IMR-90 (cell line): Measurements from ENCODE around the gene PRSS56. TPM values are rescaled to one million over a fixed set of nuclear protein-coding genes. Genes with fewer than 3 reads are reported as not detected.

Experiments
- ATAC-seq: fragments of 200-7000 bp; cut with Tn5 transposase; 2 replicates; pipeline ENCODE4 v1.9.1; 2020; ENCODE audit warnings: low read depth, mild to moderate bottlenecking, moderate library complexity
- BruUV-seq: library from RNA; stranded (reverse); fragments of 400-500 nt; replicated peaks from 2 replicates; lab custom pipeline; 2021; lab: Mats Ljungman, UMichigan
- CTCF ChIA-PET: fragments of 300-600 bp; formaldehyde crosslinking; extraction: SDS; loops from one replicate; lab custom pipeline; 2021; ENCODE audit warnings: antibody characterized with exemption; lab: Yijun Ruan, JAX
- POLR2A ChIA-PET: fragments of 300-600 bp; sonication (Branson Sonifier 250); formaldehyde crosslinking; loops from one replicate; lab custom pipeline; 2022; ENCODE audit warnings: antibody characterized with exemption; ENCODE audit not compliant: unreplicated experiment; lab: Charles Lee
- DNase-seq: peaks from one replicate; pipeline ENCODE4 v3.0.0; 2013
- H2AFZ ChIP-seq: replicated peaks from 2 replicates; pipeline ENCODE3; 2013; ENCODE audit warnings: low read length, mild to moderate bottlenecking; ENCODE audit not compliant: poor library complexity
- H2AK5ac ChIP-seq: 2 replicates; pipeline ENCODE4 v1.6.1; 2013; ENCODE audit warnings: low read depth, low read length, inconsistent platforms
- H2AK9ac ChIP-seq: replicated peaks from 2 replicates; pipeline ENCODE3; 2013; ENCODE audit warnings: mild to moderate bottlenecking, low read depth, low read length, moderate library complexity; ENCODE audit not compliant: poor library complexity
- H2BK120ac ChIP-seq: 2 replicates; pipeline ENCODE4 v1.6.1; 2013; ENCODE audit warnings: low read depth, low read length, inconsistent platforms
- H2BK15ac ChIP-seq: 3 replicates; pipeline ENCODE4 v1.6.1; 2013; ENCODE audit warnings: low read depth, low read length, inconsistent platforms
- H2BK20ac ChIP-seq: 2 replicates; pipeline ENCODE4 v1.6.1; 2013; ENCODE audit warnings: low read depth, mild to moderate bottlenecking, inconsistent platforms, low read length, moderate library complexity
- H2BK5ac ChIP-seq: 2 replicates; pipeline ENCODE4 v1.6.1; 2013; ENCODE audit warnings: mild to moderate bottlenecking, low read depth, low read length, inconsistent platforms; ENCODE audit not compliant: poor library complexity, severe bottlenecking
- H3K14ac ChIP-seq: replicated peaks from 2 replicates; pipeline ENCODE4 v1.6.1; 2013; ENCODE audit warnings: low read depth, low read length, inconsistent platforms
- H3K18ac ChIP-seq: 2 replicates; pipeline ENCODE4 v1.6.1; 2013; ENCODE audit warnings: low read depth, low read length, control low read depth
- H3K23ac ChIP-seq: 2 replicates; pipeline ENCODE4 v1.6.1; 2013; ENCODE audit warnings: low read depth, low read length, inconsistent platforms
- H3K27ac ChIP-seq: 2 replicates; pipeline ENCODE4 v1.5.1; 2013; ENCODE audit warnings: mild to moderate bottlenecking, control low read depth, low read length; ENCODE audit not compliant: insufficient read depth
- H3K27me3 ChIP-seq: 2 replicates; pipeline ENCODE4 v1.6.1; 2013; ENCODE audit warnings: low read length; ENCODE audit not compliant: control insufficient read depth, insufficient read depth
- H3K36me3 ChIP-seq: 2 replicates; pipeline ENCODE4 v1.6.1; 2013; ENCODE audit warnings: low read length, mixed read lengths; ENCODE audit not compliant: control insufficient read depth, insufficient read depth
- H3K4ac ChIP-seq: 2 replicates; pipeline ENCODE4 v1.6.1; 2013; ENCODE audit warnings: low read depth, low read length, inconsistent platforms
- H3K4me1 ChIP-seq: 2 replicates; pipeline ENCODE4 v1.6.1; 2013; ENCODE audit warnings: low read length, mixed read lengths; ENCODE audit not compliant: control insufficient read depth, insufficient read depth
- H3K4me2 ChIP-seq: 2 replicates; pipeline ENCODE4 v1.6.1; 2013; ENCODE audit warnings: low read depth, mild to moderate bottlenecking, control low read depth, low read length, moderate library complexity
- H3K4me3 ChIP-seq: 2 replicates; pipeline ENCODE4 v1.5.1; 2013; ENCODE audit warnings: low read depth, mild to moderate bottlenecking, control low read depth, low read length, moderate library complexity; ENCODE audit not compliant: insufficient read depth
- H3K56ac ChIP-seq: 2 replicates; pipeline ENCODE4 v1.6.1; 2013; ENCODE audit warnings: low read length, inconsistent platforms; ENCODE audit not compliant: insufficient read depth; ENCODE audit errors: extremely low read depth
- H3K79me1 ChIP-seq, 2 experiments: 2 replicates each; pipeline ENCODE4 v1.6.1; 2013; ENCODE audit warnings: low read length in 2 of 2, inconsistent platforms in 1 of 2, low read depth in 1 of 2
- H3K9ac ChIP-seq: 2 replicates; pipeline ENCODE4 v1.6.1; 2013; ENCODE audit warnings: low read depth, low read length, control low read depth
- H3K9me1 ChIP-seq: 2 replicates; pipeline ENCODE4 v1.6.1; 2013; ENCODE audit warnings: low read length, inconsistent platforms; ENCODE audit not compliant: insufficient read depth
- H3K9me3 ChIP-seq: 2 replicates; pipeline ENCODE4 v1.6.1; 2013; ENCODE audit warnings: low read length; ENCODE audit not compliant: control insufficient read depth, insufficient read depth
- H4K20me1 ChIP-seq: 2 replicates; pipeline ENCODE4 v1.6.1; 2013; ENCODE audit warnings: low read length, inconsistent platforms; ENCODE audit not compliant: insufficient read depth
- H4K5ac ChIP-seq: 2 replicates; pipeline ENCODE4 v1.6.1; 2013; ENCODE audit warnings: mild to moderate bottlenecking, low read depth, low read length, control low read depth
- H4K8ac ChIP-seq, 2 experiments: 2 replicates each; pipeline ENCODE4 v1.6.1; 2013; ENCODE audit warnings: low read depth in 2 of 2, low read length in 2 of 2, control low read depth in 1 of 2, inconsistent platforms in 1 of 2
- H4K91ac ChIP-seq: 2 replicates; pipeline ENCODE4 v1.6.1; 2013; ENCODE audit warnings: low read depth, low read length, inconsistent platforms; ENCODE audit not compliant: insufficient read depth
- BHLHE40 ChIP-seq: fragments of 150-350 bp; IDR thresholded peaks from 2 replicates; pipeline ENCODE4 v1.6.1; 2016; ENCODE audit warnings: mild to moderate bottlenecking, low read depth, low read length
- CEBPB ChIP-seq: IDR thresholded peaks from 2 replicates; pipeline ENCODE4 v1.6.1; 2012; ENCODE audit warnings: low read depth, low read length, improper control_type of control experiment
- CHD1 ChIP-seq: IDR thresholded peaks from 2 replicates; pipeline ENCODE4 v1.6.1; 2012; ENCODE audit warnings: low read depth, low read length, improper control_type of control experiment
- ELK1 ChIP-seq: fragments of 150-350 bp; IDR thresholded peaks from 2 replicates; pipeline ENCODE4 v1.6.1; 2016; ENCODE audit warnings: low read depth, mild to moderate bottlenecking, low read length, moderate library complexity, borderline replicate concordance
- FOS ChIP-seq: fragments of 150-350 bp; IDR thresholded peaks from 2 replicates; pipeline ENCODE4 v1.6.1; 2016; ENCODE audit warnings: low read depth, low read length
- MAFK ChIP-seq: IDR thresholded peaks from 2 replicates; pipeline ENCODE4 v1.6.1; 2012; ENCODE audit warnings: low read depth, low read length, improper control_type of control experiment
- MAZ ChIP-seq: IDR thresholded peaks from 2 replicates; pipeline ENCODE4 v1.6.1; 2012; ENCODE audit warnings: low read depth, mild to moderate bottlenecking, low read length, improper control_type of control experiment, moderate library complexity, borderline replicate concordance
- MXI1 ChIP-seq: IDR thresholded peaks from 2 replicates; pipeline ENCODE4 v1.6.1; 2012; ENCODE audit warnings: low read depth, mild to moderate bottlenecking, low read length, moderate library complexity, borderline replicate concordance
- NFE2L2 ChIP-seq: fragments of 150-350 bp; IDR thresholded peaks from 2 replicates; pipeline ENCODE4 v1.6.1; 2016; ENCODE audit warnings: low read depth, mild to moderate bottlenecking, low read length
- POLR2A ChIP-seq: IDR thresholded peaks from 2 replicates; pipeline ENCODE4 v1.6.1; 2012; ENCODE audit warnings: mild to moderate bottlenecking, low read depth, low read length
- RAD21 ChIP-seq: IDR thresholded peaks from 2 replicates; pipeline ENCODE4 v1.6.1; 2012; ENCODE audit warnings: low read length, improper control_type of control experiment
- RCOR1 ChIP-seq: IDR thresholded peaks from 2 replicates; pipeline ENCODE4 v1.6.1; 2012; ENCODE audit warnings: mild to moderate bottlenecking, low read length, improper control_type of control experiment; ENCODE audit not compliant: insufficient replicate concordance
- RFX5 ChIP-seq: IDR thresholded peaks from 2 replicates; pipeline ENCODE4 v1.8.0; 2012; ENCODE audit warnings: low read depth, mild to moderate bottlenecking, low read length, moderate library complexity
- SMC3 ChIP-seq: fragments of 150-350 bp; IDR thresholded peaks from 2 replicates; pipeline ENCODE4 v1.6.1; 2016; ENCODE audit warnings: low read depth, mild to moderate bottlenecking, antibody characterized with exemption, low read length, moderate library complexity
- USF2 ChIP-seq: fragments of 150-350 bp; IDR thresholded peaks from 2 replicates; pipeline ENCODE4 v1.6.1; 2017; ENCODE audit warnings: mild to moderate bottlenecking, antibody characterized with exemption, low read length, low read depth
- WGBS, 2 experiments: methylation state at CpG; one replicate each; pipeline versions ENCODE4 v1.1.5 to v1.1.7; 2013; ENCODE audit warnings: missing lambda C conversion rate in 2 of 2; ENCODE audit not compliant: insufficient read length in 1 of 2; ENCODE audit errors: extremely low coverage in 2 of 2; 5-methylcytosine and 5-hydroxymethylcytosine counted together
- dilution Hi-C: fragments of 300-500 bp; cut with HindIII; formaldehyde crosslinking; loops from one replicate; pipeline ENCODE4 v1.14.3; 2018; ENCODE audit warnings: low sequenced_read_pairs; ENCODE audit not compliant: unreplicated experiment
- in situ Hi-C: fragments of 300-500 bp; cut with MboI; formaldehyde crosslinking; loops from 3 replicates; pipeline ENCODE4 v1.14.3; 2019; ENCODE audit warnings: low sequenced_read_pairs, inconsistent platforms, mixed read lengths
- intact Hi-C: fragments of 100-400 bp; cut with micrococcal nuclease; formaldehyde crosslinking; loops from 2 replicates; pipeline ENCODE4 v1.10.0; 2022
- polyA plus RNA-seq, 3 experiments: library from polyadenylated mRNA; depleted of rRNA; stranded (reverse); fragments of >200 nt; gene quantifications; 2 replicates each; pipeline ENCODE4 v1.2.3, GENCODE V29; 2012; ENCODE audit warnings: low replicate concordance in 1 of 3
- total RNA-seq: library from RNA; depleted of rRNA; stranded (reverse); fragments of >200 nt; gene quantifications from 2 replicates; pipeline ENCODE4 v1.2.3, GENCODE V29; 2012
- TF ChIP-seq, protein P1 (sequence below): conservative IDR thresholded peaks from 2 replicates; pipeline ENCODE4 v1.5.1; 2012; ENCODE audit warnings: mild to moderate bottlenecking, low read depth, low read length, improper control_type of control experiment

PRSS56 gene
- total and polyA plus RNA-seq, 2 of the 4 experiments (the other 2 are of a cell fraction) = not detected

DNA sequence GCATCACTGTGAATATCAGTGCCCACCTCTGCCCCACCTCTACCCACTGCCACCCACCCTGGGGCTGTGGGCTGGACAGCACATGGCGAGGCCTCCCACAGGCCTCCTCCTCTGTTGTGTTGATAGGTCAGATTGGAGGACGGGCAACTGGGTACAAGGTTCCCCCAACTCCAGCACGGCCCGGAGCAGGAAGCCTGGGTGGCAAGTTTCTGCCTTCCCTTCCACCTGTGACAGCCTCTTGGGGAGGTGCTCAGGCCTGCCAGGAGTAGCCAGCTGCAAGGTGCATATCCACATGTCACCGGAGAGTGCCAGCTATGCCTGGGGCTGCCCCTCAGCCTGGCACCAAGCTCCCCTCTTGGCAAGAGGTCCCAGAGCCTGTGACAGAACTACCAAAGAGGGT is 25.6 kb upstream of the PRSS56 start:
- intact Hi-C loops (no loop called here), in situ Hi-C loops (no loop called here), dilution Hi-C loops (no loop called here)
- H3K4me2 ChIP-seq = no peak overlapping the region
- WGBS, 2 experiments = 80% methylated on average over 1 of the region's 5 CpGs; no CpG with 5 or more reads in 1 of the 2 experiments
- H3K14ac ChIP-seq = no peak overlapping the region
- DNase-seq (no peak), ATAC-seq (no peak)
- no peak overlapping the region for H3K18ac ChIP-seq
- H4K91ac ChIP-seq = no peak overlapping the region
- H4K8ac ChIP-seq = no peak overlapping the region
- H3K9ac ChIP-seq = no peak overlapping the region
- H3K9me1 ChIP-seq = no peaks in the 10 kb centered on the region
- H2BK20ac ChIP-seq = no peak overlapping the region
- no peak overlapping the region for H2AK9ac ChIP-seq
- H3K23ac ChIP-seq = no peak overlapping the region
- H3K79me1 ChIP-seq = no peaks in the 10 kb centered on the region
- no peak overlapping the region for H3K4ac ChIP-seq
- no peak overlapping the region for H2BK120ac ChIP-seq
- no peak overlapping the region for H2BK5ac ChIP-seq
- no peak overlapping the region for H4K5ac ChIP-seq
- no TSS peak for BruUV-seq
- H3K56ac ChIP-seq = no peak overlapping the region
- ChIA-PET POLR2A (no interaction called here), CTCF (no interaction called here)
- peak overlapping the region; percentile 43 for H2AFZ ChIP-seq
- no peak overlapping the region for H3K4me3 ChIP-seq
- TF ChIP-seq MAFK (no peak), CEBPB (no peak), USF2 (no peak), RAD21 (no peak), BHLHE40 (no peak), NFE2L2 (no peak), FOS (no peak), CHD1 (no peak), RFX5 (no peak), SMC3 (no peak), MAZ (no peak), MXI1 (no peak), RCOR1 (no peak), POLR2A (no peak), ELK1 (no peak)
- TF ChIP-seq, protein P1, sequence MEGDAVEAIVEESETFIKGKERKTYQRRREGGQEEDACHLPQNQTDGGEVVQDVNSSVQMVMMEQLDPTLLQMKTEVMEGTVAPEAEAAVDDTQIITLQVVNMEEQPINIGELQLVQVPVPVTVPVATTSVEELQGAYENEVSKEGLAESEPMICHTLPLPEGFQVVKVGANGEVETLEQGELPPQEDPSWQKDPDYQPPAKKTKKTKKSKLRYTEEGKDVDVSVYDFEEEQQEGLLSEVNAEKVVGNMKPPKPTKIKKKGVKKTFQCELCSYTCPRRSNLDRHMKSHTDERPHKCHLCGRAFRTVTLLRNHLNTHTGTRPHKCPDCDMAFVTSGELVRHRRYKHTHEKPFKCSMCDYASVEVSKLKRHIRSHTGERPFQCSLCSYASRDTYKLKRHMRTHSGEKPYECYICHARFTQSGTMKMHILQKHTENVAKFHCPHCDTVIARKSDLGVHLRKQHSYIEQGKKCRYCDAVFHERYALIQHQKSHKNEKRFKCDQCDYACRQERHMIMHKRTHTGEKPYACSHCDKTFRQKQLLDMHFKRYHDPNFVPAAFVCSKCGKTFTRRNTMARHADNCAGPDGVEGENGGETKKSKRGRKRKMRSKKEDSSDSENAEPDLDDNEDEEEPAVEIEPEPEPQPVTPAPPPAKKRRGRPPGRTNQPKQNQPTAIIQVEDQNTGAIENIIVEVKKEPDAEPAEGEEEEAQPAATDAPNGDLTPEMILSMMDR = no peak
- no peaks in the 10 kb centered on the region for H3K36me3 ChIP-seq
- no peaks in the 10 kb centered on the region; the same call in 1 of the 2 replicates for H4K20me1 ChIP-seq
- H3K27me3 ChIP-seq = peaks cover 52% of the 10 kb centered on the region
- no peak overlapping the region for H2BK15ac ChIP-seq
- H3K9me3 ChIP-seq = no peaks in the 10 kb centered on the region
- H3K4me1 ChIP-seq = no peaks in the 10 kb centered on the region
- H2AK5ac ChIP-seq = no peak overlapping the region
- H3K27ac ChIP-seq = no peak overlapping the region
